MM.1S (cell line): ENCODE data around the gene CARMIL1.

Experiments used
- DNase-seq: peaks from one replicate; pipeline ENCODE4 v3.0.0-alpha.2; 2015
- H2AFZ ChIP-seq: fragments of 300-600 bp; sonication (generic); 2 replicates; pipeline ENCODE4 v1.6.0; 2016; ENCODE audit warnings: antibody characterized with exemption, low read length
- H3F3A ChIP-seq: fragments of 300-600 bp; sonication (generic); 2 replicates; pipeline ENCODE4 v1.6.1; 2016; ENCODE audit warnings: mild to moderate bottlenecking, antibody characterized with exemption, low read length, moderate library complexity, mixed read lengths; ENCODE audit not compliant: insufficient read depth
- H3K27ac ChIP-seq: fragments of 300-600 bp; sonication (generic); 2 replicates; pipeline ENCODE4 v1.5.1; 2016; ENCODE audit warnings: mild to moderate bottlenecking, low read length
- H3K27me3 ChIP-seq: fragments of 300-600 bp; sonication (generic); replicated peaks from 2 replicates; pipeline ENCODE4 v1.6.0; 2016; ENCODE audit warnings: low read length; ENCODE audit not compliant: insufficient read depth
- H3K36me3 ChIP-seq: fragments of 300-600 bp; sonication (generic); replicated peaks from 2 replicates; pipeline ENCODE4 v1.6.1; 2016; ENCODE audit warnings: mild to moderate bottlenecking, low read length, mixed read lengths; ENCODE audit not compliant: insufficient read depth
- H3K4me1 ChIP-seq: fragments of 300-600 bp; sonication (generic); 2 replicates; pipeline ENCODE4 v1.6.1; 2016; ENCODE audit warnings: low read length, mixed read lengths
- H3K4me2 ChIP-seq: fragments of 300-600 bp; sonication (generic); 2 replicates; pipeline ENCODE4 v1.6.0; 2016; ENCODE audit warnings: low read depth, low read length
- H3K4me3 ChIP-seq: fragments of 300-600 bp; sonication (generic); 2 replicates; pipeline ENCODE4 v1.5.1; 2016; ENCODE audit warnings: low read length, mixed read lengths
- H3K79me2 ChIP-seq: fragments of 300-600 bp; sonication (generic); 2 replicates; pipeline ENCODE4 v1.6.1; 2016; ENCODE audit warnings: mixed run types, low read length, mixed read lengths
- H3K9ac ChIP-seq: fragments of 300-600 bp; sonication (generic); 2 replicates; pipeline ENCODE4 v1.6.1; 2016; ENCODE audit warnings: low read length, mixed read lengths
- H3K9me2 ChIP-seq: fragments of 300-600 bp; sonication (generic); replicated peaks from 2 replicates; pipeline ENCODE4 v1.6.1; 2016; ENCODE audit warnings: mild to moderate bottlenecking, low read length, mixed read lengths; ENCODE audit not compliant: insufficient read depth
- H3K9me3 ChIP-seq: fragments of 300-600 bp; sonication (generic); replicated peaks from 2 replicates; pipeline ENCODE4 v1.6.1; 2016; ENCODE audit warnings: mild to moderate bottlenecking, low read length, mixed read lengths; ENCODE audit not compliant: insufficient read depth
- H4K20me1 ChIP-seq: fragments of 300-600 bp; sonication (generic); 2 replicates; pipeline ENCODE4 v1.6.1; 2016; ENCODE audit warnings: mild to moderate bottlenecking, low read length, moderate library complexity, mixed read lengths; ENCODE audit not compliant: insufficient read depth
- CTCF ChIP-seq: fragments of 300-600 bp; sonication (generic); IDR thresholded peaks from 2 replicates; pipeline ENCODE4 v1.5.1; 2016; ENCODE audit warnings: antibody characterized with exemption, low read length, mixed read lengths
- EZH2 ChIP-seq: fragments of 300-600 bp; sonication (generic); optimal IDR thresholded peaks from 2 replicates; pipeline ENCODE3; 2017; ENCODE audit warnings: low read depth, mild to moderate bottlenecking, antibody characterized with exemption, low read length, mixed read lengths
- EZH2phosphoT487 ChIP-seq: fragments of 300-600 bp; sonication (generic); IDR thresholded peaks from 2 replicates; pipeline ENCODE4 v1.6.1; 2018; ENCODE audit warnings: antibody characterized with exemption, low read length

CARMIL1 gene

DNA sequence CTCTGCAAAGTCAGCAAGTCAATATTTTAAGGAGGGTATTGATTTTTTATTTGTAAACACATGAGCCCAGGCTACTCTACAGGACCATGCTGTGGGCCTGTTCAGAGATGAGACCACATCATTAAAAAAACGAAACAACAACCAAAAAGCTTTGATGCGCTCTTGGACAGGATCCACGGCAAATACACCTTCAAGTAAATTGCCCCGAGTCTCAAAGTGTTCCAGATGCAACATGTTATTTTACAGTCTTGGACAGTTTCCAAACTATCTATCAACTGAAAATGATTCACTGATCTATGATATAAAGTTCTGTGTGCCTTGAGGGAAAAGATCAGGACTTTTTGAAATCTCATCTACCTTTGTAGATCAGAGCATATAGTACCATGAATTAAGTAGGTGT, 25.8 kb upstream of the CARMIL1 start:
- DNase-seq: no peak
- H4K20me1 ChIP-seq: no peaks in the 10 kb centered on the region
- peaks cover 12% of the 10 kb centered on the region for H3K4me1 ChIP-seq
- no peak overlapping the region for H3K4me3 ChIP-seq
- H3K79me2 ChIP-seq: no peaks in the 10 kb centered on the region
- no peak overlapping the region for H2AFZ ChIP-seq
- H3K27ac ChIP-seq: no peak overlapping the region
- no peaks in the 10 kb centered on the region for H3K9me3 ChIP-seq
- no peak overlapping the region for H3K4me2 ChIP-seq
- H3K9me2 ChIP-seq: no peaks in the 10 kb centered on the region
- no peaks in the 10 kb centered on the region for H3K36me3 ChIP-seq
- peaks cover 18% of the 10 kb centered on the region for H3F3A ChIP-seq
- H3K9ac ChIP-seq: no peak overlapping the region
- no peaks in the 10 kb centered on the region for H3K27me3 ChIP-seq
- TF ChIP-seq EZH2 (no peak), CTCF (no peak), EZH2phosphoT487 (no peak)

- Histone ChIP-seq H3K9me3 (no peaks in the 10 kb centered on the region), H3K9me2 (no peaks in the 10 kb centered on the region), H3K36me3 (no peaks in the 10 kb centered on the region), H3K4me2 (no peak overlapping the region), H3K9ac (no peak overlapping the region), H3K4me3 (no peak overlapping the region), H3K27ac (no peak overlapping the region), H2AFZ (no peak overlapping the region), H3K79me2 (no peaks in the 10 kb centered on the region), H3K4me1 (peaks cover 12% of the 10 kb centered on the region), H3K27me3 (no peaks in the 10 kb centered on the region), H4K20me1 (no peaks in the 10 kb centered on the region), H3F3A (peaks cover 18% of the 10 kb centered on the region)
- TF ChIP-seq CTCF: no peak
- TF ChIP-seq EZH2: no peak
- TF ChIP-seq EZH2phosphoT487: no peak
- no peak for DNase-seq
Observed at GRCh38 chr6:25254671-25255070, 24.5 kb upstream of the CARMIL1 start.

GRCh38 chr6:25257686-25258348, 21.4 kb upstream of the CARMIL1 start:
- Histone ChIP-seq H3K9me2 (no peaks in the 10 kb centered on the region), H2AFZ (no peak overlapping the region), H3F3A (no peaks in the 10 kb centered on the region), H3K4me3 (no peak overlapping the region), H3K27me3 (no peaks in the 10 kb centered on the region), H3K36me3 (no peaks in the 10 kb centered on the region), H3K4me2 (no peak overlapping the region), H3K79me2 (no peaks in the 10 kb centered on the region), H3K27ac (no peak overlapping the region), H4K20me1 (no peaks in the 10 kb centered on the region), H3K9me3 (no peaks in the 10 kb centered on the region), H3K4me1 (no peaks in the 10 kb centered on the region), H3K9ac (no peak overlapping the region)
- TF ChIP-seq CTCF (no peak), EZH2phosphoT487 (no peak)
- no peak for DNase-seq
